OCI-LY7 (cell line): ENCODE results near the gene PDE2A.

Source experiments
- CTCF ChIP-seq: fragments of 200-600 bp; sonication (generic); conservative IDR thresholded peaks from 2 replicates; pipeline ENCODE4 v1.5.1; 2014; ENCODE audit warnings: mild to moderate bottlenecking, antibody characterized with exemption, low read length, moderate library complexity, mixed read lengths
- EZH2phosphoT487 ChIP-seq: fragments of 200-600 bp; sonication (generic); IDR thresholded peaks from 2 replicates; pipeline ENCODE4 v1.6.1; 2018; ENCODE audit warnings: low read depth, borderline replicate concordance, mild to moderate bottlenecking, mixed run types, antibody characterized with exemption, low read length, moderate library complexity, mixed read lengths

- TF ChIP-seq CTCF: no peak
- no peak for TF ChIP-seq EZH2phosphoT487
Measured at GRCh38 chr11:72605973-72606747, 68.1 kb downstream of the PDE2A start.
